CD14-positive monocyte (primary cell): ENCODE data around the gene GRK1. TPM values are rescaled to one million over a fixed set of nuclear protein-coding genes. Genes with fewer than 3 reads are reported as not detected.

Experiments
- DNase-seq, 3 donors: peaks; one replicate each; pipeline ENCODE4 v3.0.0-alpha.2; 2011 to 2022
- H2AFZ ChIP-seq: 2 replicates; pipeline ENCODE4 v1.6.0; 2012; ENCODE audit warnings: mild to moderate bottlenecking, low read depth, low read length, inconsistent platforms; ENCODE audit not compliant: insufficient read depth, poor library complexity, severe bottlenecking
- H3K27ac ChIP-seq, 2 donors: 1 replicate in 1 of 2; 2 replicates in 1 of 2; pipeline ENCODE4 v1.5.1; 2012 to 2013; ENCODE audit warnings: low read length in 2 of 2, control low read depth in 1 of 2, inconsistent platforms in 1 of 2, low read depth in 1 of 2, mild to moderate bottlenecking in 1 of 2
- H3K27me3 ChIP-seq, 2 donors: one replicate each; pipeline versions ENCODE4 v1.6.0 to v1.6.1; 2011 to 2013; ENCODE audit warnings: low read length in 2 of 2; ENCODE audit not compliant: control insufficient read depth in 2 of 2, insufficient read depth in 2 of 2
- H3K36me3 ChIP-seq, 2 donors: replicated peaks in 1 of 2; 1 replicate in 1 of 2; 2 replicates in 1 of 2; pipeline versions ENCODE4 v1.5.1 to v1.6.1; 2012 to 2013; ENCODE audit warnings: low read length in 2 of 2, control low read depth in 1 of 2, inconsistent platforms in 1 of 2, mild to moderate bottlenecking in 1 of 2; ENCODE audit not compliant: insufficient read depth in 2 of 2, control insufficient read depth in 1 of 2
- H3K4me1 ChIP-seq, 2 donors: 1 replicate in 1 of 2; 2 replicates in 1 of 2; pipeline versions ENCODE4 v1.5.1 to v1.6.1; 2012 to 2013; ENCODE audit warnings: low read length in 2 of 2, control low read depth in 1 of 2, inconsistent platforms in 1 of 2, mild to moderate bottlenecking in 1 of 2, moderate library complexity in 1 of 2; ENCODE audit not compliant: insufficient read depth in 2 of 2, control insufficient read depth in 1 of 2
- H3K4me2 ChIP-seq: replicated peaks from 2 replicates; pipeline ENCODE3; 2012; ENCODE audit warnings: low read length, moderate library complexity, mild to moderate bottlenecking; ENCODE audit not compliant: poor library complexity, severe bottlenecking; ENCODE audit errors: extremely low read depth
- H3K4me3 ChIP-seq, 3 experiments: fragments of 200-600 bp in 1 of 3; sonication (generic) in 1 of 3; replicated peaks in 1 of 3; 1 replicate in 2 of 3; 2 replicates in 1 of 3; pipeline ENCODE4 v1.5.1; 2011 to 2013; ENCODE audit warnings: low read length in 3 of 3, mild to moderate bottlenecking in 3 of 3, control low read depth in 2 of 3, low read depth in 2 of 3, inconsistent platforms in 1 of 3, moderate library complexity in 1 of 3
- H3K79me2 ChIP-seq: 2 replicates; pipeline ENCODE4 v1.6.0; 2012; ENCODE audit warnings: mild to moderate bottlenecking, control low read depth, inconsistent platforms, low read length, moderate library complexity; ENCODE audit not compliant: insufficient read depth
- H3K9ac ChIP-seq: 2 replicates; pipeline ENCODE4 v1.6.0; 2017; ENCODE audit warnings: low read length, mild to moderate bottlenecking; ENCODE audit not compliant: insufficient read depth, poor library complexity, severe bottlenecking
- H3K9me3 ChIP-seq, 2 donors: replicated peaks in 1 of 2; 1 replicate in 1 of 2; 2 replicates in 1 of 2; pipeline versions ENCODE4 v1.5.1 to v1.6.1; 2012 to 2013; ENCODE audit warnings: low read length in 2 of 2, control low read depth in 1 of 2; ENCODE audit not compliant: control insufficient read depth in 1 of 2, insufficient read depth in 1 of 2
- H4K20me1 ChIP-seq: 2 replicates; pipeline ENCODE4 v1.6.0; 2012; ENCODE audit warnings: mild to moderate bottlenecking, low read length, control low read depth, moderate library complexity; ENCODE audit not compliant: insufficient read depth
- H3K27ac Mint-ChIP-seq, 7 donors: one replicate each; pipeline ENCODE4 v1.8.0; 2020; ENCODE audit warnings: mild to moderate bottlenecking in 7 of 7, mixed read lengths in 7 of 7, moderate library complexity in 6 of 7, inconsistent platforms in 2 of 7
- H3K27me3 Mint-ChIP-seq, 3 donors: one replicate each; pipeline ENCODE4 v1.8.0; 2021 to 2022; ENCODE audit warnings: low read depth in 3 of 3, mild to moderate bottlenecking in 3 of 3, mixed read lengths in 3 of 3, moderate library complexity in 3 of 3, inconsistent platforms in 1 of 3
- H3K36me3 Mint-ChIP-seq, 2 donors: one replicate each; pipeline ENCODE4 v1.8.0; 2020; ENCODE audit warnings: mixed read lengths in 2 of 2, inconsistent platforms in 1 of 2, mild to moderate bottlenecking in 1 of 2
- H3K4me1 Mint-ChIP-seq: one replicate; pipeline ENCODE4 v1.8.0; 2020; ENCODE audit warnings: mild to moderate bottlenecking, mixed read lengths
- H3K4me3 Mint-ChIP-seq, 2 donors: one replicate each; pipeline ENCODE4 v1.8.0; 2020; ENCODE audit warnings: mild to moderate bottlenecking in 2 of 2, mixed read lengths in 2 of 2, moderate library complexity in 1 of 2
- H3K9me3 Mint-ChIP-seq, 7 donors: one replicate each; pipeline ENCODE4 v1.8.0; 2020 to 2022; ENCODE audit warnings: mixed read lengths in 7 of 7, mild to moderate bottlenecking in 6 of 7, moderate library complexity in 6 of 7, inconsistent platforms in 2 of 7
- WGBS: methylation state at CpG from one replicate; pipeline ENCODE4 v1.1.5; 2013; ENCODE audit warnings: missing lambda C conversion rate; ENCODE audit not compliant: insufficient coverage; 5-methylcytosine and 5-hydroxymethylcytosine counted together
- intact Hi-C, 2 donors: fragments of 100-400 bp; cut with micrococcal nuclease; formaldehyde crosslinking; loops; one replicate each; pipeline versions ENCODE4 v1.15.0 to v1.15.1; 2023
- polyA plus RNA-seq, 3 donors: library from polyadenylated mRNA; depleted of rRNA in 1 of 3; unstranded in 2 of 3; stranded (reverse) in 1 of 3; fragments of 300-500 nt in 2 of 3; fragments of >200 nt in 1 of 3; fragmentation: Illumina TruSeq in 2 of 3; gene quantifications; 1 replicate in 2 of 3; 2 replicates in 1 of 3; pipeline ENCODE4 v1.2.3, GENCODE V29; 2012 to 2021
- TF ChIP-seq, protein P1 (sequence below): fragments of 200-600 bp; IDR thresholded peaks from one replicate; pipeline ENCODE4 v1.8.0; 2022; ENCODE audit warnings: antibody characterized with exemption, mild to moderate bottlenecking

Gene GRK1
- polyA plus RNA-seq, 3 donors, result not detected

DNA sequence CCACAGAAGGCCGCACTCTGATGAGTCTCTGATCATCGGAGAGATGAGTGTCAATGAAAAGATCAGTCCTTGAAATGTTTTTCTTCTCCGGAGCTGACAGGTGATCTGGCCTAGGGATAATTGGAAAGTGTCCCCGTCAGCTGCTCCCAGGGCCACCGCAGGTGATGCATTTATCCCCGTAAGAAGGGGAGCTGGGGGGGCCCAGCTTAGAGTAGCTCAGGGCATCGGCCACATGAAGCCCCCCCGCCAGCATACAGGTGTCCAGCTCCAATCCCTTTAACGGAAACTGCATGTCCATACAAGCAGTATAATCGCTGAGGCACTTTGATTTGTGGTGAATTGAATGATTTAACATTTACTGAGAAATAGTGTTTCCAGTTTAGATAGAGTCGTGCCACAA, 36.7 kb upstream of the GRK1 start:
- Mint-ChIP-seq H3K4me1 (no peaks in the 10 kb centered on the region), H3K27ac (peak overlapping the region in 1 of 7 donors; percentile 58), H3K27me3 (peaks cover 0 to 11% (median 2%) of the 10 kb centered on the region in 3 donors), H3K9me3 (peaks cover 0 to 15% (median 2%) of the 10 kb centered on the region in 7 donors), H3K36me3 (peaks cover 62 to 87% of the 10 kb centered on the region in 2 donors), H3K4me3 (no peak overlapping the region)
- no peaks in the 10 kb centered on the region for H3K27me3 ChIP-seq
- H3K4me2 ChIP-seq, result no peak overlapping the region
- H3K9ac ChIP-seq, result no peak overlapping the region
- H3K79me2 ChIP-seq, result peaks cover 38% of the 10 kb centered on the region
- H3K4me3 ChIP-seq, result no peak overlapping the region
- H4K20me1 ChIP-seq, result no peaks in the 10 kb centered on the region
- no peak overlapping the region for H3K27ac ChIP-seq
- 100% methylated on average over 8 of the region's 11 CpGs for WGBS
- no peak for DNase-seq
- H2AFZ ChIP-seq, result no peak overlapping the region
- intact Hi-C loops, result no loop called here
- H3K36me3 ChIP-seq, result peaks cover 48 to 86% of the 10 kb centered on the region in 2 donors
- H3K4me1 ChIP-seq, result no peaks in the 10 kb centered on the region
- TF ChIP-seq, protein P1, sequence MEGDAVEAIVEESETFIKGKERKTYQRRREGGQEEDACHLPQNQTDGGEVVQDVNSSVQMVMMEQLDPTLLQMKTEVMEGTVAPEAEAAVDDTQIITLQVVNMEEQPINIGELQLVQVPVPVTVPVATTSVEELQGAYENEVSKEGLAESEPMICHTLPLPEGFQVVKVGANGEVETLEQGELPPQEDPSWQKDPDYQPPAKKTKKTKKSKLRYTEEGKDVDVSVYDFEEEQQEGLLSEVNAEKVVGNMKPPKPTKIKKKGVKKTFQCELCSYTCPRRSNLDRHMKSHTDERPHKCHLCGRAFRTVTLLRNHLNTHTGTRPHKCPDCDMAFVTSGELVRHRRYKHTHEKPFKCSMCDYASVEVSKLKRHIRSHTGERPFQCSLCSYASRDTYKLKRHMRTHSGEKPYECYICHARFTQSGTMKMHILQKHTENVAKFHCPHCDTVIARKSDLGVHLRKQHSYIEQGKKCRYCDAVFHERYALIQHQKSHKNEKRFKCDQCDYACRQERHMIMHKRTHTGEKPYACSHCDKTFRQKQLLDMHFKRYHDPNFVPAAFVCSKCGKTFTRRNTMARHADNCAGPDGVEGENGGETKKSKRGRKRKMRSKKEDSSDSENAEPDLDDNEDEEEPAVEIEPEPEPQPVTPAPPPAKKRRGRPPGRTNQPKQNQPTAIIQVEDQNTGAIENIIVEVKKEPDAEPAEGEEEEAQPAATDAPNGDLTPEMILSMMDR, result no peak
- H3K9me3 ChIP-seq, result no peaks in the 10 kb centered on the region

DNA sequence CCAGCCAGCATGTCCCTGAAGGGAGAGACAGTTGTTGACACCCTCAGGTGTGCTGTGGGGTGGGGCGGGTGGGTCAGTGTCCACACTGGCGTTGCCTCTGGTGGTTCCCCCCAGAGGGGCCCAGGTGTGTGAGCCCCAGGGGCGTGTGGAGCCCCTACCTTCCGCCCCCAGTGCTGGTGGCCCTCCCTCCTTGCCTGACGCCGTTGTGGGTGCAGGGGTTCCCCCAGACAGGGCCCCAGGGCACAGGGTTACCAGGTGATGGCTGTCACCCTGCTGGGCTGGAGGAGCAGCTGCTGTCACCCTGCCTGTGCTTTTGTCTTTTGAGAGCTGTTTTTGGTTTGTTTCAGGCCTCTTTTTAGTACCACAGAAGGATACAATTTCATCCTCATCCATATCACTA, 36.2 kb upstream of the GRK1 start:
- TF ChIP-seq, protein P1, result no peak
- Histone ChIP-seq H4K20me1 (no peaks in the 10 kb centered on the region), H3K9me3 (no peaks in the 10 kb centered on the region), H3K4me2 (no peak overlapping the region), H3K4me1 (no peaks in the 10 kb centered on the region), H3K9ac (no peak overlapping the region), H3K4me3 (no peak overlapping the region), H3K79me2 (peaks cover 38% of the 10 kb centered on the region), H2AFZ (no peak overlapping the region), H3K36me3 (peaks cover 53 to 91% of the 10 kb centered on the region in 2 donors), H3K27ac (no peak overlapping the region), H3K27me3 (no peaks in the 10 kb centered on the region)
- Mint-ChIP-seq H3K27me3 (peaks cover 0 to 8% (median 2%) of the 10 kb centered on the region in 3 donors), H3K4me1 (no peaks in the 10 kb centered on the region), H3K9me3 (peaks cover 0 to 15% (median 3%) of the 10 kb centered on the region in 7 donors), H3K36me3 (peaks cover 66 to 87% of the 10 kb centered on the region in 2 donors), H3K4me3 (no peak overlapping the region), H3K27ac (peak overlapping the region in 1 of 7 donors; percentile 76)
- no CpG with 5 or more reads among the region's 6 CpGs for WGBS
- intact Hi-C loops, result no loop called here
- DNase-seq, result no peak
